T-cell (primary cell): ENCODE measurements around the gene HPCA. TPM values are rescaled to one million over a fixed set of nuclear protein-coding genes. Genes with fewer than 3 reads are reported as not detected.

Source experiments
- ATAC-seq, 4 experiments: fragments of 200-7000 bp in 3 of 4; fragments of 150-1000 bp in 1 of 4; cut with Tn5 transposase; replicated peaks in 1 of 4; 1 replicate in 3 of 4; 2 replicates in 1 of 4; pipeline ENCODE4 v1.10.0; 2021; ENCODE audit warnings: moderate library complexity in 3 of 4, mild to moderate bottlenecking in 2 of 4, moderate number of reproducible peaks in 1 of 4
- CTCF ChIA-PET, 2 donors: fragments of 300-600 bp; sonication (Branson Sonifier 250); formaldehyde crosslinking; loops; one replicate each; lab custom pipeline; 2022; ENCODE audit warnings: antibody characterized with exemption in 2 of 2; lab: Charles Lee
- POLR2A ChIA-PET, 2 donors: fragments of 300-600 bp; sonication (Branson Sonifier 250); formaldehyde crosslinking; loops; one replicate each; lab custom pipeline; 2022; ENCODE audit warnings: antibody characterized with exemption in 2 of 2; lab: Charles Lee
- DNase-seq, 35 experiments: peaks; one replicate each; pipeline versions ENCODE4 v3.0.0 to v3.0.0-alpha.2; 2013 to 2023
- H3K27ac ChIP-seq: one replicate; pipeline ENCODE4 v1.5.1; 2013; ENCODE audit warnings: low read length
- H3K27me3 ChIP-seq, 2 experiments: replicated peaks in 1 of 2; 1 replicate in 1 of 2; 2 replicates in 1 of 2; pipeline versions ENCODE4 v1.6.1 to v1.7.0; 2013; ENCODE audit warnings: low read length in 1 of 2, mixed read lengths in 1 of 2; ENCODE audit not compliant: control insufficient read depth in 2 of 2, insufficient read depth in 2 of 2; ENCODE audit errors: extremely low read depth in 1 of 2
- H3K36me3 ChIP-seq, 2 donors: 1 replicate in 1 of 2; 2 replicates in 1 of 2; pipeline versions ENCODE4 v1.6.1 to v1.7.0; 2013; ENCODE audit warnings: low read length in 1 of 2; ENCODE audit not compliant: control insufficient read depth in 2 of 2, insufficient read depth in 1 of 2; ENCODE audit errors: extremely low read depth in 1 of 2
- H3K4me1 ChIP-seq, 2 experiments: 1 replicate in 1 of 2; 2 replicates in 1 of 2; pipeline versions ENCODE4 v1.6.1 to v1.7.0; 2013; ENCODE audit warnings: low read length in 2 of 2, mixed read lengths in 1 of 2; ENCODE audit not compliant: insufficient read depth in 2 of 2, control insufficient read depth in 1 of 2; ENCODE audit errors: extremely low read depth in 1 of 2
- H3K4me3 ChIP-seq, 2 donors: 1 replicate in 1 of 2; 2 replicates in 1 of 2; pipeline versions ENCODE4 v1.5.1 to v1.7.0; 2013; ENCODE audit warnings: mild to moderate bottlenecking in 2 of 2, low read length in 1 of 2, moderate library complexity in 1 of 2; ENCODE audit not compliant: control insufficient read depth in 1 of 2; ENCODE audit errors: extremely low read depth in 1 of 2
- H3K9me3 ChIP-seq: 2 replicates; pipeline ENCODE4 v1.7.0; 2013
- H3K27ac Mint-ChIP-seq, 2 donors: one replicate each; pipeline ENCODE4 v1.8.0; 2020 to 2021; ENCODE audit warnings: mild to moderate bottlenecking in 2 of 2, mixed read lengths in 2 of 2
- H3K27me3 Mint-ChIP-seq, 2 donors: one replicate each; pipeline ENCODE4 v1.8.0; 2021 to 2022; ENCODE audit warnings: mixed read lengths in 2 of 2
- H3K36me3 Mint-ChIP-seq: one replicate; pipeline ENCODE4 v1.8.0; 2021; ENCODE audit warnings: mixed read lengths
- H3K4me1 Mint-ChIP-seq, 3 donors: one replicate each; pipeline ENCODE4 v1.8.0; 2020 to 2022; ENCODE audit warnings: mixed read lengths in 3 of 3, mild to moderate bottlenecking in 1 of 3
- H3K4me3 Mint-ChIP-seq, 3 donors: one replicate each; pipeline ENCODE4 v1.8.0; 2020 to 2022; ENCODE audit warnings: mild to moderate bottlenecking in 3 of 3, mixed read lengths in 3 of 3, moderate library complexity in 3 of 3
- H3K9me3 Mint-ChIP-seq, 3 donors: one replicate each; pipeline ENCODE4 v1.8.0; 2020 to 2022; ENCODE audit warnings: mixed read lengths in 3 of 3
- WGBS: methylation state at CpG from one replicate; pipeline ENCODE4 v1.1.5; 2013; ENCODE audit warnings: missing lambda C conversion rate; ENCODE audit not compliant: insufficient coverage; 5-methylcytosine and 5-hydroxymethylcytosine counted together
- total RNA-seq, 35 experiments: library from RNA in 6 of 35; stranded (reverse) in 6 of 35; fragments of 120-200 nt in 1 of 35; gene quantifications; one replicate each; pipeline versions ENCODE4 v1.2.1 to v1.2.4 and lab custom pipeline; 2013 to 2026

Gene HPCA
- total RNA-seq, 5 donors from 2014 or later (not counting 1 experiment from before 2014, with no cell fraction given), result 0.45 to 0.54 TPM; not detected in 3

- no peaks in the 10 kb centered on the region for H3K36me3 Mint-ChIP-seq
- no peaks in the 10 kb centered on the region for H3K9me3 Mint-ChIP-seq
- no peak overlapping the region for H3K4me3 Mint-ChIP-seq
- DNase-seq (no peak), ATAC-seq (no peak)
- POLR2A ChIA-PET, result no interaction called here
- H3K27me3 ChIP-seq, result peaks cover 10 to 90% of the 10 kb centered on the region in 2 experiments
- no peaks in the 10 kb centered on the region for H3K9me3 ChIP-seq
- peaks cover 6 to 17% (median 11%) of the 10 kb centered on the region in 3 donors for H3K4me1 Mint-ChIP-seq
- H3K4me3 ChIP-seq, result no peak overlapping the region
- H3K27me3 Mint-ChIP-seq, result peaks cover 67 to 72% of the 10 kb centered on the region in 2 donors
- no peak overlapping the region for H3K27ac ChIP-seq
- 83% methylated on average over 1 of the region's 1 CpG for WGBS
- H3K4me1 ChIP-seq, result peaks cover 0 to 21% of the 10 kb centered on the region in 2 experiments
- no peak overlapping the region for H3K27ac Mint-ChIP-seq
- CTCF ChIA-PET, result interaction anchor here in 1 of 2 donors (0.6 kb wide), 1 partner anchor 245 kb away, joined by 6 read pairs; no protein-coding TSS in a partner anchor
- H3K36me3 ChIP-seq, result no peaks in the 10 kb centered on the region
Measured at GRCh38 chr1:32891241-32891570, 4.9 kb downstream of the HPCA start.

DNA sequence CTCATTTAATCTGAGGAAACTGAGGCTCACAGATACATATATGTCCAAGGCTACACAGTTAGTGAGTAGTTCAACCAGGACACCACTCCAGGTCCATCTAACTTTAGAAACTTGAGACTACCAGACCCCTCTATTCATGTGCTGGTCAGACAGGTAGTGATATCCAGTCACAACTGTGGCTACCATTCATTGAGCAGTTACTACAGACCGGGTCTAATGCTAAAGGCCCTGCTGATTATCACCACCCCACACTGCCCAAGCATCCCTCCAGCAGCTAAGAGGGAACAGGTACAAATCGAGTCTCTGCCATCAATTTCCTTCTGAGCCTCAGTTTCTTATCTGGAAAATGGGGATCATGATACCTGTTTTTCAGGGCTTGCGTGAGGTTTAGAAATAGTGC lies 5.3 kb downstream of the HPCA start:
- Histone ChIP-seq H3K27ac (no peak overlapping the region), H3K4me3 (no peak overlapping the region), H3K4me1 (peaks cover 0 to 18% of the 10 kb centered on the region in 2 experiments), H3K27me3 (peaks cover 10 to 90% of the 10 kb centered on the region in 2 experiments), H3K36me3 (no peaks in the 10 kb centered on the region), H3K9me3 (no peaks in the 10 kb centered on the region)
- Mint-ChIP-seq H3K27ac (no peak overlapping the region), H3K27me3 (peaks cover 70 to 77% of the 10 kb centered on the region in 2 donors), H3K36me3 (no peaks in the 10 kb centered on the region), H3K4me1 (peaks cover 6 to 17% (median 11%) of the 10 kb centered on the region in 3 donors), H3K4me3 (peak overlapping the region in 2 of 3 donors; percentile 59 to 81), H3K9me3 (no peaks in the 10 kb centered on the region)
- 94% methylated on average over 3 of the region's 3 CpGs for WGBS
- CTCF ChIA-PET, result interaction anchor here (0.6 to 0.7 kb wide), 2 partner anchors 27 to 246 kb away, joined by 3 to 6 read pairs; no protein-coding TSS in a partner anchor
- no peak for DNase-seq
- ATAC-seq, result no peak
- POLR2A ChIA-PET, result interaction anchor here in 1 of 2 donors (0.5 kb wide), 1 partner anchor 1381 kb away, joined by 3 read pairs; no protein-coding TSS in a partner anchor

DNA sequence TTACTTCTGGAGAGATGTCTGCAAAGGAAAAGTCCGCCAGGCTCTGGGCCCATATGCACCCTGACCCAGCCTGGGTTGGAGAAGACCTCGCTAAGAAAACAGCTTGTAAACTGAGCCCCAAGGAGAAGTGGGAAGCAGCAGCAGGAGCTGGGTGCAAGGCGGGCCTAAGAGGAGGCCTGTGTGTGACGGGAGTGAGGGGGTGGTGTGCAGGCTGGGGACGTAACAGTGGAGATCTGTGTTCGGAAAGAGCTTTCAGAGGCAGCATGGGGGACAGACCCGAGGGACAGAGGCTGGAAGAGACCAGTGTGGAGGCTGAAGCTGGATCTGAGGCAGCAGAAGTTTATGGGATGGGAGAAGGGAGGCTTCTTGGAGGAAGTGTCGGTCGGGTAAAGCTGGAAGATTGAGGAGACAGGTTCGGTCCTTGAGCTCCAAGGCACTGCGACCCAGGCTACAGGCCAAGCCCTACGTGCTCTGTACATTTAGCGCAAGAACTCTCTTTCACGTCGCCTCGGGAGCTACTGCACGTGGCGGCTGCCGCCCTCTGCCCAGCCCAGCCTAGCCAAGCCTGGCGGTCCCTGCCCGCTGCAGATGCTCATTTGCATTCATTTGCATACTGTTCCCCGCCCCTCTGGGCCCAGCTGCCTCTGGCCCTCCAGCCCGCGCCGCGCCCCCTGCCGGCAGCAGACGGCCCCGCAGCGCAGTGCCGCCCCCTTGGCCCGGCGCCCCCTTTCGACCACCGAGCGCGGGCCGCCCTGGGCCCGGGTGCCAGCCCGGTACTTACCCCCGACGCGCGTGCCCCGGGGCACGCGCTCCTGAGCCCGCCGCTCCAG lies 6.3 kb downstream of the HPCA start:
- POLR2A ChIA-PET, result interaction anchor here in 1 of 2 donors (0.5 kb wide), 1 partner anchor 1382 kb away, joined by 3 read pairs; no protein-coding TSS in a partner anchor
- H3K27ac ChIP-seq, result no peak overlapping the region
- H3K9me3 Mint-ChIP-seq, result no peaks in the 10 kb centered on the region
- ATAC-seq (peak; percentile 45 to 81 (median 57)), DNase-seq (peak in 10 of 35 experiments; percentile 7 to 58 (median 31))
- CTCF ChIA-PET, result interaction anchor here in 1 of 2 donors (0.7 to 0.9 kb wide), 2 partner anchors 26 to 88 kb away, joined by 3 read pairs; no protein-coding TSS in a partner anchor
- H3K9me3 ChIP-seq, result no peaks in the 10 kb centered on the region
- H3K4me1 ChIP-seq, result peaks cover 0 to 15% of the 10 kb centered on the region in 2 experiments
- H3K27me3 Mint-ChIP-seq, result peaks cover 66 to 75% of the 10 kb centered on the region in 2 donors
- H3K4me3 Mint-ChIP-seq, result peak overlapping the region; percentile 50 to 81 (median 59)
- no peaks in the 10 kb centered on the region for H3K36me3 Mint-ChIP-seq
- no peak overlapping the region for H3K27ac Mint-ChIP-seq
- H3K4me3 ChIP-seq, result peak overlapping the region; percentile 39 to 49
- WGBS, result 28% methylated on average over 48 of the region's 49 CpGs
- peaks cover 7 to 88% of the 10 kb centered on the region in 2 experiments for H3K27me3 ChIP-seq
- no peaks in the 10 kb centered on the region for H3K36me3 ChIP-seq
- peaks cover 6 to 14% (median 11%) of the 10 kb centered on the region in 3 donors for H3K4me1 Mint-ChIP-seq

- peak in 2 of 35 experiments; percentile 14 to 20 for DNase-seq
- peaks cover 0 to 15% of the 10 kb centered on the region in 2 experiments for H3K4me1 ChIP-seq
- H3K27ac ChIP-seq, result no peak overlapping the region
- H3K9me3 ChIP-seq, result no peaks in the 10 kb centered on the region
- H3K36me3 Mint-ChIP-seq, result no peaks in the 10 kb centered on the region
- H3K4me1 Mint-ChIP-seq, result peaks cover 6 to 14% (median 11%) of the 10 kb centered on the region in 3 donors
- H3K4me3 Mint-ChIP-seq, result peak overlapping the region; percentile 37 to 81 (median 52)
- H3K9me3 Mint-ChIP-seq, result no peaks in the 10 kb centered on the region
- H3K27ac Mint-ChIP-seq, result no peak overlapping the region
- H3K4me3 ChIP-seq, result peak overlapping the region; percentile 39 to 49
- ChIA-PET POLR2A (no interaction called here), CTCF (no interaction called here)
- WGBS, result 5% methylated on average over 24 of the region's 58 CpGs
- H3K27me3 Mint-ChIP-seq, result peaks cover 61 to 73% of the 10 kb centered on the region in 2 donors
- peak; percentile 13 to 60 (median 34) for ATAC-seq
- H3K36me3 ChIP-seq, result no peaks in the 10 kb centered on the region
- H3K27me3 ChIP-seq, result peaks cover 5 to 85% of the 10 kb centered on the region in 2 experiments
Measured at GRCh38 chr1:32893198-32894018, 7.1 kb downstream of the HPCA start.

GRCh38 chr1:32894019-32894600 lies 7.8 kb downstream of the HPCA start:
- no peaks in the 10 kb centered on the region for H3K9me3 ChIP-seq
- Mint-ChIP-seq H3K4me1 (peaks cover 6 to 14% (median 11%) of the 10 kb centered on the region in 3 donors), H3K27me3 (peaks cover 60 to 72% of the 10 kb centered on the region in 2 donors), H3K4me3 (peak overlapping the region; percentile 37 to 81 (median 52)), H3K27ac (no peak overlapping the region), H3K36me3 (no peaks in the 10 kb centered on the region), H3K9me3 (no peaks in the 10 kb centered on the region)
- no peak overlapping the region for H3K27ac ChIP-seq
- ChIA-PET CTCF (no interaction called here), POLR2A (no interaction called here)
- H3K36me3 ChIP-seq, result no peaks in the 10 kb centered on the region
- peak overlapping the region in 1 of 2 donors; percentile 40 for H3K4me3 ChIP-seq
- ATAC-seq, result no peak
- peaks cover 4 to 85% of the 10 kb centered on the region in 2 experiments for H3K27me3 ChIP-seq
- peaks cover 0 to 15% of the 10 kb centered on the region in 2 experiments for H3K4me1 ChIP-seq
- 61% methylated on average over 3 of the region's 8 CpGs for WGBS
- DNase-seq, result no peak
